Astrocyte of the spinal cord (primary cell): Measurements from ENCODE around the gene NDUFAF8.

Experiments used
- DNase-seq: peaks from one replicate; pipeline ENCODE4 v3.0.0; 2011; ENCODE audit warnings: low read depth, low spot score
- H3K4me3 ChIP-seq: 2 replicates; pipeline ENCODE4 v1.5.1; 2011; ENCODE audit warnings: low read depth, mild to moderate bottlenecking, low read length, moderate library complexity
- in situ Hi-C: cut with HindIII; loops from 2 replicates; pipeline ENCODE4 v1.10.0; 2017; ENCODE audit warnings: low sequenced_read_pairs
- TF ChIP-seq, protein P1 (sequence below): IDR thresholded peaks from 2 replicates; pipeline ENCODE4 v1.5.1; 2012; ENCODE audit warnings: low read depth, mild to moderate bottlenecking, low read length, inconsistent platforms

NDUFAF8 gene

GRCh38 chr17:81213978-81214377 lies 25.1 kb upstream of the NDUFAF8 start:
- DNase-seq: no peak
- TF ChIP-seq, protein P1, sequence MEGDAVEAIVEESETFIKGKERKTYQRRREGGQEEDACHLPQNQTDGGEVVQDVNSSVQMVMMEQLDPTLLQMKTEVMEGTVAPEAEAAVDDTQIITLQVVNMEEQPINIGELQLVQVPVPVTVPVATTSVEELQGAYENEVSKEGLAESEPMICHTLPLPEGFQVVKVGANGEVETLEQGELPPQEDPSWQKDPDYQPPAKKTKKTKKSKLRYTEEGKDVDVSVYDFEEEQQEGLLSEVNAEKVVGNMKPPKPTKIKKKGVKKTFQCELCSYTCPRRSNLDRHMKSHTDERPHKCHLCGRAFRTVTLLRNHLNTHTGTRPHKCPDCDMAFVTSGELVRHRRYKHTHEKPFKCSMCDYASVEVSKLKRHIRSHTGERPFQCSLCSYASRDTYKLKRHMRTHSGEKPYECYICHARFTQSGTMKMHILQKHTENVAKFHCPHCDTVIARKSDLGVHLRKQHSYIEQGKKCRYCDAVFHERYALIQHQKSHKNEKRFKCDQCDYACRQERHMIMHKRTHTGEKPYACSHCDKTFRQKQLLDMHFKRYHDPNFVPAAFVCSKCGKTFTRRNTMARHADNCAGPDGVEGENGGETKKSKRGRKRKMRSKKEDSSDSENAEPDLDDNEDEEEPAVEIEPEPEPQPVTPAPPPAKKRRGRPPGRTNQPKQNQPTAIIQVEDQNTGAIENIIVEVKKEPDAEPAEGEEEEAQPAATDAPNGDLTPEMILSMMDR: no peak
- no peak overlapping the region for H3K4me3 ChIP-seq
- in situ Hi-C loops: no loop called here

GRCh38 chr17:81217491-81217890 lies 21.6 kb upstream of the NDUFAF8 start:
- no peak overlapping the region for H3K4me3 ChIP-seq
- no peak for DNase-seq
- in situ Hi-C loops: no loop called here
- TF ChIP-seq, protein P1: no peak

DNA sequence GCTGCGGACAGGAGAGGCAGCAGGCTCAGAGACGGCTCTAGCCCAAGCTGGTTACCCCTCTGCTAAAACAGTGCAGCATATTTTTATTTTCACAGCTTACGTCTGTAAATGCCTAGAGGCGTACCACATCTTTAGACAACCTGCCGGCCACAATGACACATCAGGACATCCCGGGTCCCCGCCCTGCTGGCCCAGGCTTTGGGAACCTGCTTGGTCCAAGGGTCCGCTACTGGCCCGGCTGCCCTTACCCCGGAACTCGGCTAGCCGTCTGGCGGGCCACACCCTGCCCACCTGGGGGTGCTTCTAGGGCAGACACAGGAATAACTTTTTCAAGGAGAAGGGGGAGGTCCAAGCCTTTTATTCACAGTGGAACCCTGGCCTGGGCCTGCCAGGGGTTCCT lies 20.7 kb upstream of the NDUFAF8 start:
- in situ Hi-C loops: no loop called here
- TF ChIP-seq, protein P1: no peak

DNA sequence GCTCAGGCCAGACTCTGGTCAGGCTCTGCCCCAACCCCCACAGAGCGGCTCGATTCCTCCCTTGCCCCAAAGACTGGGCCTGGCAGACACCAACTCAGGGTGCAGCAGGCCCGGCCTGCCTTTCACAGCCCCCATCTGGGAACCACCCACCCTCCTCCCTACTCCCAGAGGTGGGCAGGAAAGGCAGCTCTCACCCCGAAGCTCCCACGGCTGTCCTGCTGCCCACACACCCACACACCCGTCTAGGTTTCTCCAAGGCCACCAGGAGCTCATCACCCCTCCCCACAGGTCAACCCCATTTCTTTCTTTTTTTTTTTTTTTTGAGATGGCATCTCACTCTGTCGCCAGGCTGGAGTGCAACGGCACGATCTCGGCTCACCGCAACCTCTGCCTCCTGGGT lies 20.1 kb upstream of the NDUFAF8 start:
- no peak for DNase-seq

More for the DNA sequence above, 20.7 kb upstream of the NDUFAF8 start:
- DNase-seq: no peak
- H3K4me3 ChIP-seq: no peak overlapping the region

GRCh38 chr17:81219476-81220180 lies 19.5 kb upstream of the NDUFAF8 start:
- in situ Hi-C loops: no loop called here

More for the DNA sequence above, 20.1 kb upstream of the NDUFAF8 start:
- in situ Hi-C loops: no loop called here
- H3K4me3 ChIP-seq: no peak overlapping the region
- TF ChIP-seq, protein P1: no peak

DNA sequence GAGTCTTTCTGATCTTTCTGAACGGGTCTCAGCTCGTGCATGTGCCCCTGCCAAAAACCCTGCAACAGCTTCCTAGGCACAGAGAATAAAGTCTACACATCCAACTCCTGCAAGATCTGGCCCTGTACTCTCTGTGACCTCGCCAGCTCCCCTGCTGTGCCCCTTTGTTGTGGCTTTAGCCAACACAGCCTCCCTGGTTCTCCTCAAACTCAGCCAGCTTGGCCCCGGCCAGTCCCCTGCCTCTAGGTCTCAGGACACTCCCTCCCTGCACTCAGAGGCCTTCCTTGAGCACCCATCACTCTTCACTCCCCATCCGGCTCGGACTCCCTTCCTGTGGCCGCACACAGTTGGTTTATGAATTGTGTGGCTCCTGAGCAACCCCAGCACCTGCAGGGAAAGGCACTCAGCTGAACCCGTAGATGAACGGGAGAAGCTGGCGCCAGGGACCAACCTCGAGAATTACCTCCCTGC lies 17.7 kb upstream of the NDUFAF8 start:
- TF ChIP-seq, protein P1: no peak
- H3K4me3 ChIP-seq: no peak overlapping the region
- in situ Hi-C loops: no loop called here
- DNase-seq: no peak

More at GRCh38 chr17:81219476-81220180, 19.5 kb upstream of the NDUFAF8 start:
- TF ChIP-seq, protein P1: no peak
- no peak for DNase-seq
- H3K4me3 ChIP-seq: no peak overlapping the region
